Measurements from ENCODE around the gene SARDH.
"Not testable (repeated sequence)": the region's sequence is repeated elsewhere in the genome, so short reads cannot be mapped to it uniquely, and the experiment has no call there.

SARDH gene

DNA sequence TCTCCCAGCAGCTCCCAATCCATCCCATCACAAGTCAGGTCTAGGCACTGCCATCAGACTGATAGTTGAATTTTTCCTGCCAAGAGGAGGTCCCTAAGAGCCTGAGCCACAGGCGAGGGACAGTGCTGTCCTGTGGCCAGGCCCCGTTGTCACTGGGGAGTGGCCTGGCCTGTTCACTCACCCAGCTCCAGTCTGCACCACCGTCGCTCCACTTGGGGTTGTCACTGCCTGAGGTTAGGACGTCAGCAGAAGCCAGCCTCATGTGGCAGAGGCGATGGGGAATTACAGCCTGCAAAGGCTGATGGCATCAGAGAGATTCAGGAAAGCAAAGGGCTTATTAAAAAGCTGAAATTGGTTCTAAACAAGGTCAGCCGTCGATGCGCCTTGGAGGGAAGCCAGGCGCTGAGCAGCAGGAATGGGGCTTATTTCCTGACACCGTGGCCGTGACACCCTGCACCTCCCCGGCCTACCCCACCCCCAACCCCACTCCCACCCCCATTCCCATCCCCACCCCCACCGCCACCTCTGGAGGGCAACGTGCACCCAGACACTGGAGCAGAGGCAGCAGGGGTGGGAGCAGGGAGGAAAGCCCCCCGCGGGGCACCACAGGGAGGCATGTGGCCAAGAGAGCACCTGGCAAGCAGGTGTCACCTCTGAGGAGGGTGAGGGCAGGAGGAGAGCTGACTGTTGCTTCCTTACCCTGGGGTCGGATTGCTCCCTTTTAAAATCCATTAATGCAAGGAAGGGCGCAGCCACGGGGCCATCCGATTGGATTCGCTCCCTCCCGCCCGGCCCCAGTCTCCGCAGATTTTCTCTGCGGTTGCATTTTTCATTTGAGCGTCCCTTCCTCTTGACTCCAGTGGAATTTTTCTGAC is 105.1 kb downstream of the SARDH start:
- no peak for DNase-seq (ENCODE audit: low spot score)

- no peak for DNase-seq (ENCODE audit: low spot score)
Observed at GRCh38 chr9:133631111-133631510, 107.0 kb downstream of the SARDH start.

DNA sequence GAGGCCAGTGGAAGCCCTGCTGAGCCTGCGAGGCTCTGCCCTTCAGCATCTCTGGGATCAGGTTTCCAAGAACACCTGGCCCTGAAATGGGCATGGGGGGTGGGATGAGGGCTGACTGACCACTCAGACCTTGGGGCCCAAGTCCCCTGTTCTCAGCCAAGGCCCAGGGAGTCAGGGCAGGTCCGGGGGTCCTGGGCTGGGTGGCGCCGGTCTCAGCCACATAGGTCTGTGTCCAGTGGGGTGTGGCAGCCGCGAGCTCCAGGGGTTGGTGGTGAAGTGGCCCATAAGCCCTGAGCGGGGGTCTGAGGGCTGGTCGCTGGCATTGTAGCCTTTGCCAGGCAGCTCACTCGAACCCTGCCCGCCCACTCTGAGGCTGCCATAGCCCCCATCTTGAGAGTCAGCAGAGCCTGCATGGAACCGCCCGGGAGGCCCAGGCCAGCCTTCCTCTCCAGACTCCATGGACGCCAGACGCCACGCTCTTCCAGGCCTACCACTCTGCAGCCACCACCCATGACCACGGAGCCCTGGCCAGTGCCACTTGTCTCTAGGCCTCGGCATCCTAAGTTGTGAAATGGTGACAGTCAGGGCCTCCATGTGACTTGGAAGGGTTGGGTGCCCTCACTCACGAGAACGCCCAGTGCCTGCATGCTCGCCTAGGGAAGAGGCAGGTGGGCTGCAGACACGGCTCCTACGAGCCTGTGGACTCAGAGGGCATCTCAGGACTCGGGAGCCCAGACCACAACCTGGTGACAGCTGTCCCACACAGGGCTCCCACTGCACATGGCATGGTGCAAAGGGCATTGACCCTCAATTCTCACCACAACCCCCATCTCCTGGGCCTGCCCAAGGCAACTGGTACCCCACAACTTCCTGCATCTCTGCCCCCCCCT is 108.7 kb downstream of the SARDH start:
- no peak for DNase-seq (ENCODE audit: low spot score)

DNA sequence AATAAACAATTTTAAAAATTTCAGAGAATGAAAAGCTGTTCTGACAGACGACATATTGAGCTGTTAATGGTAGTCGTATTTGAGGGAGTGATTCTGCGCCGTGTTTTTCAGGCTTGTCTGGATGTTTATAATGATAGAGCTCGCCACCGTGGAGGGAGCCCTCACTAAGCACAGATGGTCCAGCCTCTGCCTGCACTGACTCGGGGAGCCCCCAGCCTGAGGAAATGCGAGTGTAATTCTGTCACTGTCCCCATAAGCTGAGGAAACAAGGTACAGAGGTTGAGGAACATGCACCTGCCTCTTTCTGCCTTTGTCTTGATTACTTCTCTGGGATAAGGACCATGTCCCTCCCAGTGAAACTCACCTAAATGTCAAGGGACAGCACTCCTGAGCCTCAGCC is 109.4 kb downstream of the SARDH start:
- no peak for DNase-seq (ENCODE audit: low spot score)

DNA sequence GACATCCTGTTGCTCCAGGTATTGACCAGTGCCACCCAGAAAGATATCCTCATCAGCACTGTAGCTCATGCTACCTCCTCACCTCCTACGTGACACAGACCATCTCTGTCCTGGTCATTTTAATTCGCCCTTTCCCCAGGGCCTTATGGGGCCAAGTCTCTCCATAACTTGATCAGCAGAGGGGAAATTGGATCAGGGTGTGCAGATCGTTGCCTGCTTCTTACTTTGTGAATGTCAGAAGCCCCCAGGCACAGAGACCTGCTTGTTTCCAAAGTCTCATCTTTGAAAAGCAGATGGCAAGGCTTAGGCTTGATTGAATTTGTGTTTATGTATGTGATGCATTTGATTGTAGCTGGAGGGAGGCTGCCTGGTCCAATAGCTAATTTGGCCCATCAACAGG is 110.8 kb downstream of the SARDH start:
- no peak for DNase-seq (ENCODE audit: low spot score)

- DNase-seq (ENCODE audit: low spot score): not testable (repeated sequence)
Observed at GRCh38 chr9:133626008-133626407, 112.1 kb downstream of the SARDH start.

DNA sequence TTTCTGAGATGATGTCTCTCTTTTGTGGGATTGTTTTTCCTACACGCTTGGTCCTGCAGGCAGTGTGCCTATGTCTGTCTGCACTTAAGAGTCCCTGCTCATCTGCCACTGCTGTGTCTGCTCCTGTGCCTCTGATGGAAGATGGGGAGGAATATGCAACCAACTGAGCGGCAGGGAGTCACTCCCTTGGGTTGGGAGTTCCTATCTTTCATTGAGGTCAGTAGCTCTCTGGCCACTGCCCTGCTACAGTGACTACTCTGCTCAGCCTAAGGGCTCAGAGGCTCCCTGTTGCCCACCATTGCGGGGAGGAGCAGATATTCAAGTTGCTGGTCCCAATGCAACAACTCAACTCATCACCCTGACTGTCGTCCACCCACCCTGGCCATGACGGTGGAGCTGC is 115.6 kb downstream of the SARDH start:
- no peak for DNase-seq (ENCODE audit: low spot score)

DNA sequence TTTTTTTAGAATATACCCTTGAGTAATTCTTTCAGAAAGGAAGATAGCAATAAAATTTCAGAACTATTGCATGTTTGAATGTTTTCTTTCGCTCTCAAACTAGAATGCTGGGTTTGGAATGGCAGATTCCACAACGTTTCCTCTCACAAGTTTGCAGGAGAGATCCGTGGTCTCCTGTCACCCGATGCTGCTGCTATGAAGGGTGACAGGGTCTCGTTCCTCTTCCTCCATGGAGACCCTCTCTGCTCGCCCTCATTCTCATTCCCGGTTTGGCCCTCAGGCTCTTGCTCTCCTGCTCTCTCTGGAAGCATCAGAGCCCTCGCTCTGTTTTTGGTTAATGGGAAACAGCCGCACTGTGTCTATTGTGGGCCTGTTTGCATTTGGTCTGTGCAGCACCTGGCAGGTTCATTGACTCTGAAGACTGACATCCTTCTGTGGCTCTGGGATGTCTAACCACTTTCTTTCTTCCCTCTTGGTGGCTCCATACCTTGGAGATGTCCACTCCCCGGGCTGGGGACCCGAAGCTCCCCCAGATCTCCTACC is 116.4 kb downstream of the SARDH start:
- DNase-seq (ENCODE audit: low spot score): no peak

GRCh38 chr9:133619791-133620190 is 118.4 kb downstream of the SARDH start:
- DNase-seq (ENCODE audit: low spot score): peak; percentile 17

GRCh38 chr9:133618726-133619125 is 119.4 kb downstream of the SARDH start:
- DNase-seq (ENCODE audit: low spot score): no peak

DNA sequence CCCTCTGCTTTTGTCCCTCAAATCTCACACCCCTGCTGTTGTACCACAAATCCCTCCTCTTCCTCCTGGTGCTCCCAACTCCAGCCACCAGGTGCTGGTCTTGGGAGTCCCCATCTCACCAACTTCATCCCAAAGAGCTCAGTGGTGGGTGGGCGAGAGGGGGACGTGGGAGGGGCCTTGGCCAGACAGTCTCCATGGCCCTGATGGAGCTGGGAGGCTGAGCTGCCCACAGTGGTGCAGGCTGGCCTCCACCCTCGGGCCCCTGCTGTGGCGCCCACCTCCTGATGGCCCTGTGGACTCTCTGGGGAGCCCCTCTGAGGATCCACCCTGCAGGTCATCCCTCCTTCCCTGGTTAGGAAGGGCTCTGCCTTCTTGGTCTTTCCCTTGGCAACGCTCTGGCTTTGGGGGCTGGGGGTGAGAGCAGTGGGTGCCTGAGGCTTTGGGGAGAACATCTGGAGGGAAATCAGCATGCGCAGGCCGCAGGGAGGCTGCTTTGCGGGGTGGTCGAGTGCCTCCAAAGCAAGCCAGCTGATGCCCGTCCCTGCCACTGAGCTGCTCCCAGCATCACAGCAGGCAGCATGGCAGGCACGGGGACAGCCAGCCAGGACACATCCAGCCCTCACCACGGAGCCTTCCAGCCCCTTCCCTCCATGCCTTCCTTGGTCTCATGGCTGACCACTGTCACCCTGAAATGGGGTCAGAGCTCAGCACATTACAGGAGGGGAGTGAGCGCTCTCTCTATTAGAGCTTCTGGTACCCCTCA is 121.3 kb downstream of the SARDH start:
- DNase-seq (ENCODE audit: low spot score): no peak

DNA sequence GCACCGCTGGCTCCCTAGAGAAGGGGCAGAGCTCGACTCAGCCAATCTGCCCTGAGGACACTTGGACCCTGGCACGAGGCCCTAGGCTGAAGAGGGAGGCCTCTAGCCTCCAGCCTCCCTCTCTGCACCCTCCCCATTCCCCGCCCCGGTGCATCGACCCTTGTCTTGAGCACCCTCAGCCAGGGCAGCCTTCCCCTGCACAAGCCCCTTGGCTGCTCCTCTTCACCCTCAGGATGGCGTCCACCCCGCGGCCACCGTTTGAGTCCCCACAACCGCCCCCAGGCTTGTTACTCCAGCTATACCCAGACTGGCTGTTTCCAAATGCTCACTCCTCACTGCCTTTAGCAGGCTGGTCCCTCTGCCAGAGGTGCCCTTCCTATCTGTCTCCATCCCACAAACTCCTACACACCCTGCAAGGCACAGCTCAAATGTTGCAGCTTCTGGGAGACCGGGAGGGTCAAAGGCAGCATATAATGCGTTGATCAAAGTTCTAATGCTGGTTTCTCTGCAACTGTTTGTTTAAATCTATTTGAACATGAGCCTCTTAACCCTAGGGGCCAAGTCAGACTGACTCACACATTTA is 122.5 kb downstream of the SARDH start:
- DNase-seq (ENCODE audit: low spot score): no peak

- DNase-seq (ENCODE audit: low spot score): no peak
Observed at GRCh38 chr9:133615186-133615585, 123.0 kb downstream of the SARDH start.

DNA sequence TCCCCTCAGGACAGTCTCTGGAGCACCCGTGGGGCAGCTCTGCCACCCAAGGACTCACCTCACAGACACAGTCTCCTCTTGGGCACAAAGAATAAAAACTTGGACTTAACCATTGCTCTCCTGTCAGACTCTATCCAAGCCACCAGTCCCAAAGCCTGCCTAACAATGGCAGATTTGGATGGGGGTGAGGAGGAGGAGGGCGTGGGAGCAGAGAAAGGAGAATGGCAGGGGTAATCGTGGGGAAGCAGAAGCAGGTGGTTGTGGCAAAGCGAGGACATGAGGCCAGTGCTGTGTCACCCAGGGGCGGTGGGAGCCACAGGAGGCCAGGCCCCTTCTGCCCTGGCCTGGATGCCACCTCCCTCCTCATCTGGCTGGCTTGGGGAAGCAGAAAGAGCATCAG is 123.5 kb downstream of the SARDH start:
- no peak for DNase-seq (ENCODE audit: low spot score)

DNA sequence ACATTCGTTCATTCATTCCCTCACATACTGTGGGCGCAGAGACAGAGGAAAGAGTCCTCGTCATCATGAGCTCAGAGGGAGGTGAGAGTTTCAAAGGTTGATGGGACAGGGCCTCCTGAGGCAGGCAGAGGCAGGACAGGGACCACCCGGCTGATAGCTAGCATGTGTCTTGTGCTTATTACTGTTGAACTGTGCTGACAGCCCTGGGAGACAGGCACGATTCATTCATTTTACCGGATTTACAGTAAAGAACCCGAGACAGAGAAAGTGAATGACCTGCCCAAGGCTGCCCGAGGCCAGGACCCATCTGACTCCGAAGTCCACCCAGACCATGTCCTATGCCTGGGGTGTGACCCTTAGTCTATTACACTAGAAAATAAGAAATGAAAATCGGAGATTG is 124.1 kb downstream of the SARDH start:
- DNase-seq (ENCODE audit: low spot score): no peak

Measured in putamen (tissue), 1 donor.